NCI-H128 (cell line): ENCODE measurements around the gene TAS2R31.
"Not testable (repeated sequence)": the region's sequence is repeated elsewhere in the genome, so short reads cannot be mapped to it uniquely, and the experiment has no call there.

Experiments used
- DNase-seq: peaks from one replicate; lab custom pipeline; 2025; ENCODE audit not compliant: unreplicated experiment; lab: John Stamatoyannopoulos, UW

TAS2R31 gene

GRCh38 chr12:11031307-11031706, at the start of gene TAS2R31:
TSS of gene TAS2R31 (minus strand) at chr12:11031407. CDS start at chr12:11031335, 72 bp downstream.
- no peak for DNase-seq

- DNase-seq = no peak
These were observed 47.0 kb upstream of the TAS2R31 start for GRCh38 chr12:11078246-11078645.

- DNase-seq = no peak
These were observed 44.4 kb upstream of the TAS2R31 start for GRCh38 chr12:11075642-11076041.

GRCh38 chr12:11071414-11071813, 40.2 kb upstream of the TAS2R31 start:
- DNase-seq = no peak

- DNase-seq = no peak
These were observed 39.8 kb upstream of the TAS2R31 start for GRCh38 chr12:11070999-11071398.

- DNase-seq = no peak
These were observed 38.7 kb upstream of the TAS2R31 start for GRCh38 chr12:11069854-11070365.

GRCh38 chr12:11067514-11067913, 36.3 kb upstream of the TAS2R31 start:
- no peak for DNase-seq

- DNase-seq = not testable (repeated sequence)
These were observed 31.0 kb upstream of the TAS2R31 start, which contains the start of gene TAS2R46 for GRCh38 chr12:11062194-11062593. TSS of gene TAS2R46 (minus strand) at chr12:11062294. CDS start at chr12:11062294, 0 bp downstream.

GRCh38 chr12:11059784-11060183, 28.6 kb upstream of the TAS2R31 start:
- DNase-seq = no peak

- no peak for DNase-seq
These were observed 27.8 kb upstream of the TAS2R31 start for GRCh38 chr12:11059041-11059440.

GRCh38 chr12:11055306-11055705, 24.1 kb upstream of the TAS2R31 start:
- no peak for DNase-seq

GRCh38 chr12:11049806-11050531, 18.8 kb upstream of the TAS2R31 start:
- DNase-seq = not testable (repeated sequence)

GRCh38 chr12:11041366-11041765, 10.2 kb upstream of the TAS2R31 start:
- DNase-seq = not testable (repeated sequence)

- no peak for DNase-seq
These were observed 9.0 kb upstream of the TAS2R31 start for GRCh38 chr12:11040162-11040561.

- no peak for DNase-seq
These were observed 8.0 kb upstream of the TAS2R31 start for GRCh38 chr12:11039171-11039570.

- not testable (repeated sequence) for DNase-seq
These were observed 2.8 kb upstream of the TAS2R31 start for GRCh38 chr12:11033959-11034358.

GRCh38 chr12:11026118-11026517, 5.1 kb downstream of the TAS2R31 start:
- no peak for DNase-seq

- DNase-seq = no peak
These were observed 7.8 kb downstream of the TAS2R31 start for GRCh38 chr12:11023387-11023786.

- DNase-seq = no peak
These were observed 8.7 kb downstream of the TAS2R31 start, which contains the start of gene TAS2R19 for GRCh38 chr12:11022520-11022919. TSS of gene TAS2R19 (minus strand) at chr12:11022620. CDS start at chr12:11022571, 49 bp downstream.

- DNase-seq = no peak
These were observed 14.3 kb downstream of the TAS2R31 start for GRCh38 chr12:11016937-11017336.

GRCh38 chr12:11015775-11016430, 15.3 kb downstream of the TAS2R31 start:
- no peak for DNase-seq

- no peak for DNase-seq
These were observed 17.0 kb downstream of the TAS2R31 start for GRCh38 chr12:11014234-11014633.
